GM23248 (cell line): ENCODE measurements around the gene RAB1A. TPM values are rescaled to one million over a fixed set of nuclear protein-coding genes. Genes with fewer than 3 reads are reported as not detected.

Experiments
- DNase-seq: peaks from one replicate; pipeline ENCODE4 v3.0.0-alpha.2; 2015
- H2AFZ ChIP-seq: fragments of 200-600 bp; sonication (generic); 2 replicates; pipeline ENCODE4 v1.6.1; 2016; ENCODE audit warnings: antibody characterized with exemption
- H3F3A ChIP-seq: fragments of 200-600 bp; sonication (generic); 2 replicates; pipeline ENCODE4 v1.6.1; 2016; ENCODE audit warnings: mild to moderate bottlenecking, antibody characterized with exemption, mixed run types; ENCODE audit not compliant: insufficient read depth
- H3K27ac ChIP-seq: fragments of 200-600 bp; sonication (generic); 2 replicates; pipeline ENCODE4 v1.5.1; 2016; ENCODE audit warnings: mild to moderate bottlenecking
- H3K27me3 ChIP-seq: fragments of 200-600 bp; sonication (generic); replicated peaks from 2 replicates; pipeline ENCODE4 v1.6.1; 2016; ENCODE audit warnings: mild to moderate bottlenecking; ENCODE audit not compliant: insufficient read depth
- H3K36me3 ChIP-seq: fragments of 200-600 bp; sonication (generic); 2 replicates; pipeline ENCODE4 v1.6.1; 2016; ENCODE audit warnings: low read depth, mild to moderate bottlenecking
- H3K4me1 ChIP-seq: fragments of 200-600 bp; sonication (generic); 2 replicates; pipeline ENCODE4 v1.6.1; 2016; ENCODE audit warnings: mild to moderate bottlenecking; ENCODE audit not compliant: insufficient read depth
- H3K4me2 ChIP-seq: fragments of 200-600 bp; sonication (generic); one replicate; pipeline ENCODE4 v1.6.1; 2016; ENCODE audit warnings: mild to moderate bottlenecking; ENCODE audit not compliant: unreplicated experiment
- H3K4me3 ChIP-seq: fragments of 200-600 bp; sonication (generic); 2 replicates; pipeline ENCODE4 v1.5.1; 2016; ENCODE audit warnings: mild to moderate bottlenecking
- H3K79me2 ChIP-seq: fragments of 200-600 bp; sonication (generic); 2 replicates; pipeline ENCODE4 v1.6.1; 2016; ENCODE audit warnings: mild to moderate bottlenecking; ENCODE audit not compliant: insufficient read depth
- H3K9ac ChIP-seq: fragments of 200-600 bp; sonication (generic); 2 replicates; pipeline ENCODE4 v1.6.1; 2016; ENCODE audit warnings: mild to moderate bottlenecking
- H3K9me2 ChIP-seq: fragments of 200-600 bp; sonication (generic); 2 replicates; pipeline ENCODE4 v1.6.1; 2016; ENCODE audit warnings: mixed run types, mild to moderate bottlenecking, moderate library complexity; ENCODE audit not compliant: insufficient read depth
- H3K9me3 ChIP-seq: fragments of 200-600 bp; sonication (generic); one replicate; pipeline ENCODE4 v1.6.1; 2017; ENCODE audit warnings: low read depth
- H4K20me1 ChIP-seq: fragments of 200-600 bp; sonication (generic); 2 replicates; pipeline ENCODE4 v1.6.0; 2016; ENCODE audit not compliant: insufficient read depth
- EZH2 ChIP-seq: fragments of 200-600 bp; sonication (generic); IDR thresholded peaks from 2 replicates; pipeline ENCODE4 v1.6.1; 2018; ENCODE audit warnings: antibody characterized with exemption, mild to moderate bottlenecking; ENCODE audit not compliant: insufficient read depth, poor library complexity, severe bottlenecking
- EZH2phosphoT487 ChIP-seq: fragments of 200-600 bp; sonication (generic); IDR thresholded peaks from 2 replicates; pipeline ENCODE4 v1.6.1; 2018; ENCODE audit warnings: antibody characterized with exemption, moderate library complexity, mild to moderate bottlenecking, low read depth; ENCODE audit not compliant: insufficient read depth
- WGBS, 2 experiments: methylation state at CpG; one replicate each; pipeline ENCODE4 v1.1.6; 2015 to 2017; ENCODE audit warnings: low lambda C conversion rate in 2 of 2, low coverage in 1 of 2; ENCODE audit errors: missing lambda C conversion rate in 2 of 2; 5-methylcytosine and 5-hydroxymethylcytosine counted together
- in situ Hi-C: fragments of 300-500 bp; cut with MboI; formaldehyde crosslinking; loops from 2 replicates; pipeline ENCODE4 v1.15.0; 2020
- polyA plus RNA-seq: library from polyadenylated mRNA; unstranded; fragments of >200 nt; fragmentation: Nextera tagmentation; extraction: Ambion mirVana; gene quantifications from 2 replicates; pipeline ENCODE4 v1.2.1, GENCODE V29; 2016
- total RNA-seq: library from RNA; depleted of rRNA; stranded (reverse); fragments of >200 nt; shearing (Covaris generic); gene quantifications from 2 replicates; pipeline ENCODE4 v1.2.3, GENCODE V29; 2014

RAB1A gene
- total and polyA plus RNA-seq, 2 experiments from 2014 or later: 119 to 303 TPM

GRCh38 chr2:65061910-65062339 is 68.0 kb downstream of the RAB1A start:
- no peaks in the 10 kb centered on the region for H4K20me1 ChIP-seq

GRCh38 chr2:65061146-65061909 is 68.6 kb downstream of the RAB1A start:
- Histone ChIP-seq H3K27ac (no peak overlapping the region), H4K20me1 (no peaks in the 10 kb centered on the region), H3K4me1 (peaks cover 29% of the 10 kb centered on the region), H3K79me2 (peaks cover 76% of the 10 kb centered on the region), H2AFZ (no peak overlapping the region), H3K9me3 (no peaks in the 10 kb centered on the region), H3F3A (peaks cover 35% of the 10 kb centered on the region), H3K36me3 (no peaks in the 10 kb centered on the region), H3K4me2 (no peak overlapping the region), H3K9me2 (no peaks in the 10 kb centered on the region), H3K4me3 (no peak overlapping the region), H3K9ac (no peak overlapping the region), H3K27me3 (no peaks in the 10 kb centered on the region)
- DNase-seq: no peak
- TF ChIP-seq EZH2: no peak
- TF ChIP-seq EZH2phosphoT487: no peak
- in situ Hi-C loops: loop anchor here (25.0 kb wide), 1 partner anchor 501 kb away; no protein-coding TSS in a partner anchor
- WGBS, 2 experiments: 90 to 92% methylated on average over 7 of the region's 7 CpGs

More at GRCh38 chr2:65061910-65062339, 68.0 kb downstream of the RAB1A start:
- DNase-seq: no peak
- Histone ChIP-seq H3K4me2 (no peak overlapping the region), H3K9ac (no peak overlapping the region), H3K27ac (no peak overlapping the region), H3K27me3 (no peaks in the 10 kb centered on the region), H3K9me3 (no peaks in the 10 kb centered on the region), H3K36me3 (no peaks in the 10 kb centered on the region), H3K9me2 (no peaks in the 10 kb centered on the region), H2AFZ (no peak overlapping the region), H3K4me1 (peaks cover 29% of the 10 kb centered on the region), H3K4me3 (no peak overlapping the region), H3F3A (peaks cover 35% of the 10 kb centered on the region), H3K79me2 (peaks cover 76% of the 10 kb centered on the region)
- in situ Hi-C loops: loop anchor here (25.0 kb wide), 1 partner anchor 500 kb away; no protein-coding TSS in a partner anchor
- 87% methylated on average over 8 of the region's 8 CpGs for whole genome bisulfite sequencing, 2 experiments
- no peak for TF ChIP-seq EZH2phosphoT487
- no peak for TF ChIP-seq EZH2

GRCh38 chr2:65059071-65059470 is 70.8 kb downstream of the RAB1A start:
- in situ Hi-C loops: loop anchor here (25.0 kb wide), 1 partner anchor 503 kb away; no protein-coding TSS in a partner anchor
- H3K9ac ChIP-seq: no peak overlapping the region
- H3K4me2 ChIP-seq: no peak overlapping the region

GRCh38 chr2:65057391-65058052 is 72.4 kb downstream of the RAB1A start:
- WGBS, 2 experiments: 88% methylated on average over 6 of the region's 6 CpGs
- H3F3A ChIP-seq: no peaks in the 10 kb centered on the region
- H3K9ac ChIP-seq: peak overlapping the region; percentile 84
- H3K27ac ChIP-seq: peak overlapping the region; percentile 40
- no peaks in the 10 kb centered on the region for H3K36me3 ChIP-seq
- in situ Hi-C loops: loop anchor here (25.0 kb wide), 1 partner anchor 505 kb away; no protein-coding TSS in a partner anchor
- peaks cover 57% of the 10 kb centered on the region for H3K79me2 ChIP-seq
- H3K27me3 ChIP-seq: no peaks in the 10 kb centered on the region
- H3K4me3 ChIP-seq: peak overlapping the region; percentile 90
- no peaks in the 10 kb centered on the region for H3K9me2 ChIP-seq
- peak overlapping the region; percentile 98 for H2AFZ ChIP-seq
- peaks cover 7% of the 10 kb centered on the region; the same call in 1 of the 2 replicates for H3K4me1 ChIP-seq
- no peaks in the 10 kb centered on the region for H4K20me1 ChIP-seq
- DNase-seq: peak; percentile 42
- no peak for TF ChIP-seq EZH2phosphoT487
- no peak for TF ChIP-seq EZH2
- peak overlapping the region; percentile 91 for H3K4me2 ChIP-seq
- H3K9me3 ChIP-seq: no peaks in the 10 kb centered on the region

More at GRCh38 chr2:65059071-65059470, 70.8 kb downstream of the RAB1A start:
- no peak for DNase-seq
- Histone ChIP-seq H3K27me3 (no peaks in the 10 kb centered on the region), H3K79me2 (peaks cover 73% of the 10 kb centered on the region), H4K20me1 (no peaks in the 10 kb centered on the region), H3K9me2 (no peaks in the 10 kb centered on the region), H3F3A (peaks cover 13% of the 10 kb centered on the region), H3K4me1 (peaks cover 8% of the 10 kb centered on the region), H3K4me3 (no peak overlapping the region), H3K27ac (no peak overlapping the region), H3K36me3 (no peaks in the 10 kb centered on the region), H2AFZ (no peak overlapping the region), H3K9me3 (no peaks in the 10 kb centered on the region)
- TF ChIP-seq EZH2: no peak
- no peak for TF ChIP-seq EZH2phosphoT487
- 95% methylated on average over 1 of the region's 1 CpG for WGBS, 2 experiments
